Endothelial cell of hepatic sinusoid (primary cell): Measurements from ENCODE around the gene TNFAIP8L2.
"Not testable (repeated sequence)": the region's sequence is repeated elsewhere in the genome, so short reads cannot be mapped to it uniquely, and the experiment has no call there.

ENCODE experiments used
- in situ Hi-C: cut with HindIII; loops from 2 replicates; pipeline ENCODE4 v1.10.0; 2017; ENCODE audit warnings: low sequenced_read_pairs

Gene TNFAIP8L2

DNA sequence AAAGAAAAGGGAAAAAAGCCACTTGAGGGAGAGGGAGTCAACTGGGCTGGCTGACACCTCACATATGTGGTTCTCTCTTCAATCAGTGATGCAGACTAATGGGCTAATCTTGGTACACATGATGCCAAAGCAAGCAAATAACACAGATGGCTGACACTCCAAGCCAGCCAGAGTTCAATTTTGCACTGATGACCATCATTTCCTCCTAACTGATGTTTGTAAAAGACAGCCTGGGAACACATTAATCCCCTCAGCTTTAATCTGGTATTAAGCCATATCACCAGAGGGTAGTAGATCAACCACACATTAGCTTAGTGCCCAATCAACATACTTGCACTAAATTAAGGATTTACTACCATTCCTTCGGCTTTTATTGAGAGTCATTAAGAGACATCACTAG is 30.8 kb downstream of the TNFAIP8L2 start:
- in situ Hi-C loops: no loop called here

DNA sequence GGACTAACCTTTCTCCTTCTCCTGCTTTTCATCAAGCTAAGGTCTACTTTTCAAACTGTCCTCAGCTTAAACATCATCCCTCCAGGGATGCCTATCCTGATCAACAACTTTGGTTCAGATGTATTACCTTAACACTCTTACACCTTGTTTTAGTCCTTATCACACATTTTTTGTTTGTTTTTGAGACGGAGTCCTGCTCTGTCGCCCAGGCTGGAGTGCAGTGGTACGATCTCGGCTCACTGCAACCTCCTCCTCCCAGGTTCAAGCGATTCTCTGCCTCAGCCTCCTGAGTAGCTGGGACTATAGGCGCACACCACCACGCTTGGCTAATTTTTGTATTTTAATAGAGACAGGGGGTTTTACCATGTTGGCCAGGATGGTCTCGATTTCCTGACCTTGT is 32.2 kb downstream of the TNFAIP8L2 start:
- in situ Hi-C loops: not testable (repeated sequence)

- in situ Hi-C loops: no loop called here
Observed at GRCh38 chr1:151189637-151190445, 33.4 kb downstream of the TNFAIP8L2 start, which contains the start of gene VPS72. Gene VPS72 (minus strand): TSS chr1:151190197. CDS start chr1:151190121, 76 bp downstream.

DNA sequence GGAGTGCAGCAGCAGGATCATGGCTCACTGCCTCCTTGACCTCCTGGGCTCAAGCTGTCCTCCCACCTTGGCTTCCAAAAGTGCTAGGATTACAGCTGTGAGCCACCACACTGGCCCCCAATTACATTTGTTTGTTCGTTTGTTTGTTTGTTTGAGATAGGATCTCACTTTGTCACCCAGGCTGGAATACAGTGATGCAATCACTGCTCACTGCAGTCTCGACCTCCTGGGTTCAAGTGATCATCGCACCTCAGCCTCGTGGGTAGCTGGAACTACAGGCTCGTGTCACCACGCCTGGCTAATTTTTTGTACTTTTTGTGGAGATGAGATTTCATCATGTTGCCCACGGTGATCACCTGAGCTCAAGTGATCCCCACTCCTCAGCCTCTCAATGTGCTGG is 35.6 kb downstream of the TNFAIP8L2 start:
- in situ Hi-C loops: no loop called here

GRCh38 chr1:151193304-151193703 is 36.9 kb downstream of the TNFAIP8L2 start:
- in situ Hi-C loops: no loop called here

DNA sequence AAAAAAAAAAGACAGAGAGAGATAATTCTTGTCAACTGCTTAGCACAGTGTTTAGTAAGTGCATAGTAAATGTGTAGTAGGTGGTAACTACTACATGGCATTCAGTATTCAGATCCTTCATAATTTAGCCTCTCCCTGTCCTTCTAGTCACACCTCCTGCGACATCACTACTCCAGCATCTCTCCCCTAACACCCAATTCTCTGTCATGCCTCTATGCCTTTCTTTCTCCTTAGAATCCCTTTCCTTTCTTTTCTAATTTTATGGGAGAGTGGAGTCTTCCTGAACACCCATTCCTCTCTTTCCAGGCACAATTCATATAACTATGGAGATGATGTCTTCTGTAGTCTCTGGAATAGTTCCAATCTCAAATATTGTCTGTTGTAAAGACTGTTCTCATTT is 37.4 kb downstream of the TNFAIP8L2 start:
- in situ Hi-C loops: no loop called here

- in situ Hi-C loops: not testable (repeated sequence)
Observed at GRCh38 chr1:151194894-151195594, 38.6 kb downstream of the TNFAIP8L2 start.

DNA sequence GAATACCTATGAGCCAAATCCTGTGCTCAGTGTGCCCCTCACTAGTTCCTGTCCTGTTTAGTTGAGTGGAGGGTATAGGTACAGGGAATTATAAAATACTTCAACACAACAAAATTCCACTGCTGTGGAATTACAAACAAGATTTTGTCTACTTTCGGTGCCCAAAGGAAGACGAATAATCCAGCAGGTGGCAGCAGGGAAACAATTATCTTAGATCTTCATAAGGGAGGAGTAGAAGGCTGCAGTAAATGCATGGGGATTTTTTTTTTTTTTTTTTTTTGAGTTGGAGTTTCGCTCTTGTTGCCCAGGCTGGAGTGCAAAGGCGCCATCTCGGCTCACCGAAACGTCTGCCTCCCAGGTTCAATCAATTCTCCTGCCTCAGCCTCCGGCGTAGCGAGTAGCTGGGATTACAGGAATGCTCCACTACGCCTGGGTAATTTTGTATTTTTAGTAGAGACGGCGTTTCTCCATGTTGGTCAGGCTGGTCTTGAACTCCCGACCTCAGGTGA is 39.9 kb downstream of the TNFAIP8L2 start:
- in situ Hi-C loops: no loop called here

- in situ Hi-C loops: no loop called here
Observed at GRCh38 chr1:151197863-151198253, 41.4 kb downstream of the TNFAIP8L2 start.

DNA sequence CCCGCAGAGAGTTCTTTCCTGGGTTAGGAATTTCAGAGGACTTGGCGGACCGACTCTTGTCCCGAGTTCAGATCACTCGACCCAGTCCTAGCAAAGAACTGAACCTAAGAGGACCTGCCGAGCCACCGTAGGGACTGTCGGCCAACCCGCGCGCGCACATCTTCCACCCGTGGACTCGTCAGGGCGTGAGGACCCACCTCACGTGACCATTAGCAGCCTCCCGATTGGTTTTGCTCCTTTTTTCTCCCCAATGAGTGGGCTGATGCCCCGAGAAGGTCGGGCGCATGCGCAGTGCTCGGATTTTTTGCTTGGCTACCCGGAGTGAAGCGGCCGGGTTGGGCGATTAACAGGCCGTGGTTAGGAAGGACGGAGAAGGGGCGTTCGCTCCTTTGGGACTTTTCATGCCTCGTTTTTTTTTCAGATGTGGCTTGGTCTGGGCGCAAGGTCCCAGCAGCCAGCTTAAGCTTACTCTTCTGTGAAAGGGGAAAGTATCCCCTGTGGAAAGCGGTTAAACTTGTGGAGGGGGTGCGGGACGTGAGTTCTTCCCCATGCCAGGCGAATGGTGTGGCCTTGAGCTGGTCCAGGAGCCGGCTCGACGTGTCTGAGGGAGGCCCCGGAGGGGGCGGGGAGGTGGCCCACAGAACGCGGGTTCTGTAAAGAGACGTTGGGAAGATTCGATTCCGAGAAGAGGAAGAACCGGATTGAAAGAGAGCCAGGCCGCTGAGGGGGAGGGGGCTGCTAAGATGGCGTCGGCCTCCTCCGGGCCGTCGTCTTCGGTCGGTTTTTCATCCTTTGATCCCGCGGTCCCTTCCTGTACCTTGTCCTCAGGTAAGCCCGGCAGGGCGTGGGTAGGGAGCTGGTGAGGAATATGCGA is 42.0 kb downstream of the TNFAIP8L2 start, which contains the start of gene PIP5K1A:
Gene PIP5K1A (plus strand): TSS at position 299 of the 874 bp plus-strand sequence. CDS start 445 bp downstream, at position 744.
- in situ Hi-C loops: no loop called here

GRCh38 chr1:151199873-151200581 is 43.6 kb downstream of the TNFAIP8L2 start:
- in situ Hi-C loops: no loop called here

- in situ Hi-C loops: loop anchor here (5.0 kb wide), 1 partner anchor 42 kb away; no protein-coding TSS in a partner anchor
Observed at GRCh38 chr1:151205381-151205965, 49.0 kb downstream of the TNFAIP8L2 start.
